Measurements from ENCODE around the gene ZNF605.
"Not testable (repeated sequence)": the region's sequence is repeated elsewhere in the genome, so short reads cannot be mapped to it uniquely, and the experiment has no call there.

Gene ZNF605

GRCh38 chr12:132921685-132922084 is 34.4 kb downstream of the ZNF605 start:
- peak; percentile 17 for DNase-seq
- no peaks in the 10 kb centered on the region for H3K27me3 ChIP-seq
- H3K36me3 ChIP-seq: peaks cover 3% of the 10 kb centered on the region
- TF ChIP-seq, protein P1, sequence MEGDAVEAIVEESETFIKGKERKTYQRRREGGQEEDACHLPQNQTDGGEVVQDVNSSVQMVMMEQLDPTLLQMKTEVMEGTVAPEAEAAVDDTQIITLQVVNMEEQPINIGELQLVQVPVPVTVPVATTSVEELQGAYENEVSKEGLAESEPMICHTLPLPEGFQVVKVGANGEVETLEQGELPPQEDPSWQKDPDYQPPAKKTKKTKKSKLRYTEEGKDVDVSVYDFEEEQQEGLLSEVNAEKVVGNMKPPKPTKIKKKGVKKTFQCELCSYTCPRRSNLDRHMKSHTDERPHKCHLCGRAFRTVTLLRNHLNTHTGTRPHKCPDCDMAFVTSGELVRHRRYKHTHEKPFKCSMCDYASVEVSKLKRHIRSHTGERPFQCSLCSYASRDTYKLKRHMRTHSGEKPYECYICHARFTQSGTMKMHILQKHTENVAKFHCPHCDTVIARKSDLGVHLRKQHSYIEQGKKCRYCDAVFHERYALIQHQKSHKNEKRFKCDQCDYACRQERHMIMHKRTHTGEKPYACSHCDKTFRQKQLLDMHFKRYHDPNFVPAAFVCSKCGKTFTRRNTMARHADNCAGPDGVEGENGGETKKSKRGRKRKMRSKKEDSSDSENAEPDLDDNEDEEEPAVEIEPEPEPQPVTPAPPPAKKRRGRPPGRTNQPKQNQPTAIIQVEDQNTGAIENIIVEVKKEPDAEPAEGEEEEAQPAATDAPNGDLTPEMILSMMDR (IDR thresholded peaks at IDR 0.05; ENCODE audit: low read depth, low read length): peak; percentile 35
- H3K4me1 ChIP-seq: no peaks in the 10 kb centered on the region
- H3K4me3 ChIP-seq (ENCODE audit: low read depth, low read length): no peak overlapping the region
- peaks cover 14% of the 10 kb centered on the region for H3K9me3 ChIP-seq

DNA sequence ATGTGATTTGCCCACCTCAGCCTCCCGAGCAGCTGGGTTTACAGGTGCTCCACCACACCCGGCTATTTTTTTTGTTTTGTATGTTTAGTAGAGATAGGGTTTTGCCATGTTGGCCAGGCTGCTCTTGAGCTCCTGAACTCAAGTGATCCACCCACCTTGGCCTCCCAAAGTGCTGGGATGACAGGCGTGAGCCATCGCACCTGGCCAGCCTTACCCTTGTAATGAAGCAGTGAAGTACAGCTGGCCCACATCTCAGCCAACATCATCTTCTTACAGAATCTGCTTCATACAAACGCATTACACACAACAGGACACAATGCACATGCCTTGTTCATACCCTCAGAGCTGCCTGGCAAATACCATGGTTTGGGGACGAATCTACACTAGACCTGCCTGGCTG is 37.4 kb downstream of the ZNF605 start:
- Histone ChIP-seq H3K4me3 (ENCODE audit: low read depth, low read length) (no peak overlapping the region), H3K9me3 (peaks cover 3% of the 10 kb centered on the region), H3K36me3 (no peaks in the 10 kb centered on the region), H3K4me1 (no peaks in the 10 kb centered on the region), H3K27me3 (no peaks in the 10 kb centered on the region)
- DNase-seq: no peak
- TF ChIP-seq, protein P1 (IDR thresholded peaks at IDR 0.05; ENCODE audit: low read depth, low read length): no peak

DNA sequence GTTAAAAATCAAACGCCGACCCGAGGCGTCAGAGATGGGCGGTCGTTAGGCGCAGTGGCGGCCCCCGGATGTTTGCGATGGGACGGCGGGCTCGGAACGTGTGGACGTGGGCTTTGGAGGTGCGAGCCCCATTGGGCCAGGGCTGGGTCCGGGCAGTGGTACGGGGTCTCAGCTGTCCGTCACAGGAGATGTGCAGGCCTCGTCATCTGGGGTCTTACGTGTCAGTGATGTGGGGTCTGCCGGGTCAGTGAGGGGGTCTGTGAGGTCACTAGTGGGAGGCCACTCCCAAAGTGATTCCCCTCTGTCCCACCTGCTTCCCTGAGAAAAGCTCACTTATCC is 47.1 kb downstream of the ZNF605 start:
- Histone ChIP-seq H3K36me3 (no peaks in the 10 kb centered on the region), H3K4me3 (ENCODE audit: low read depth, low read length) (peak overlapping the region; percentile 63), H3K9me3 (peaks cover 4% of the 10 kb centered on the region; the same call in 1 of the 2 replicates), H3K27me3 (no peaks in the 10 kb centered on the region), H3K4me1 (no peaks in the 10 kb centered on the region)
- TF ChIP-seq, protein P1 (IDR thresholded peaks at IDR 0.05; ENCODE audit: low read depth, low read length): no peak
- DNase-seq: no peak

DNA sequence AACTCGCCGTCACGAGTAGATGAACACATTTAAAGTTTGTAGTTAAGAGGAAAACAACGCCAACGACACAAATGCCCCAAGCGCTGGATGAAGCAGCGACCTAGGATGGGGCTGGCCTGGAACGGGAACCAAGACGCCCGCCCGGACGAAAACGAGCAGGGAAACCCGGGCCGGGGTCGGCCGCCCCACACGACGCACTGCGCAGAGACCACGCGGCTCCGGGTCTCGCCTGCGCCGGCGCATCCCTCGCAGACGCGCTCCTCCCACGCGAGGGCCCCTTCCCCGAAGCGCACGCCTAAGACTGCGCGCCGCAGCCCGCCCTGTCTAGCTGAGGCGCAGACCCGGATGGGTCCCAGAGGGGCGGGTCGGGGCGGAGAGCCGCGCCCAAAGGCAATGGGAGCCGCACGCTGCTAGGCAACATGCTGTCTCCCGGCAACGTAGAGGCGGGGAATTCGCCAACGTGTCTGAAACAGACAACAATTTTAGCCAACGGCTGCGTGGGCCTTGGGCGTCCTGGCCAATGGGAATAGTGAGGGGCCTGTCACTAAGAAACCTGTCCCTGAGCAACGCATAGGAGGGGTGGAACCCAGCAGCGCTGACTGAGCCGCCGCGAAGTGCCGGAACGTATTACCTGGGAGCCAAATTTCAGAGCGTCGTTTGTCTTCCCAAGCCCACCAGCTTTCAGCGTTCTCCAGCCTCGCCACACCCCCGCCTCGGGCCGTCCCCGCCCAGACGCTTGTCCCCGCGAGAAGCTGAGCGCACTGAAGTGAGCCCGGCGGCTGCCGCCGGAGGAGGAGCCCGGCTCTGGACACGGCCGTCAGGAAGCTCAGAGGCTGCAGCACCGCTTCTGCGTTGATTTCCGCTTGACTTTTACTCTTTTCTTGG is 47.7 kb downstream of the ZNF605 start:
- Histone ChIP-seq H3K4me1 (no peaks in the 10 kb centered on the region), H3K4me3 (ENCODE audit: low read depth, low read length) (peak overlapping the region; percentile 63), H3K36me3 (no peaks in the 10 kb centered on the region), H3K27me3 (no peaks in the 10 kb centered on the region), H3K9me3 (peaks cover 4% of the 10 kb centered on the region)
- DNase-seq: peak; percentile 98
- TF ChIP-seq, protein P1 (IDR thresholded peaks at IDR 0.05; ENCODE audit: low read depth, low read length): no peak

DNA sequence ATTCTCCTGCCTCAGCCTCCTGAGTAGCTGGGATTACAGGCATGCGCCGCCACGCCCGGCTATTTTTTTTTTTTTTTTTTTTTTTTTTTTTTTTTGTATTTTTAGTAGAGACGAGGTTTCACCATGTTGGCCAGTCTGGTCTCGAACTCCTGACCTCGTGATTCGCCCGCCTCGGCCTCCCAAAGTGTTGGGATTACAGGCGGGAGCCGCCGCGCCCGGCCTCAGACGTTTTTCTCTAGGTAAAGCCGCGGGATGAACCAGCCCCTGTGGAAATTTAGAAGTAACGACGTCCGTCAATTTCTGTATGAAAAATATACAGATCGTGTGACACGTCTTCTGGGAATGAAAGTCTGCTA is 48.3 kb downstream of the ZNF605 start:
- H3K4me3 ChIP-seq (ENCODE audit: low read depth, low read length): peak overlapping the region; percentile 38
- not testable (repeated sequence) for H3K27me3 ChIP-seq, DNase-seq, H3K36me3 ChIP-seq, H3K9me3 ChIP-seq, H3K4me1 ChIP-seq

- H3K4me1 ChIP-seq: no peaks in the 10 kb centered on the region
- no peaks in the 10 kb centered on the region for H3K27me3 ChIP-seq
- TF ChIP-seq, protein P1 (IDR thresholded peaks at IDR 0.05; ENCODE audit: low read depth, low read length): no peak
- no peak overlapping the region for H3K4me3 ChIP-seq (ENCODE audit: low read depth, low read length)
- DNase-seq: no peak
- H3K9me3 ChIP-seq: peaks cover 4% of the 10 kb centered on the region
- H3K36me3 ChIP-seq: no peaks in the 10 kb centered on the region
These were observed 48.9 kb downstream of the ZNF605 start for GRCh38 chr12:132907216-132907615.
